Stimulated activated CD8-positive, alpha-beta memory T cell treated with anti-CD3 and anti-CD28 coated beads, Interleukin-12 subunit alpha, Interleukin-12 subunit beta, amount 100 ng/mL, for 4 hours (primary cell): ENCODE measurements around the gene FBLN7.
"Not testable (repeated sequence)": the region's sequence is repeated elsewhere in the genome, so short reads cannot be mapped to it uniquely, and the experiment has no call there.

ENCODE experiments used
- DNase-seq: peaks from one replicate; pipeline ENCODE4 v3.0.0-alpha.2; 2020; ENCODE audit warnings: low read depth

Gene FBLN7

DNA sequence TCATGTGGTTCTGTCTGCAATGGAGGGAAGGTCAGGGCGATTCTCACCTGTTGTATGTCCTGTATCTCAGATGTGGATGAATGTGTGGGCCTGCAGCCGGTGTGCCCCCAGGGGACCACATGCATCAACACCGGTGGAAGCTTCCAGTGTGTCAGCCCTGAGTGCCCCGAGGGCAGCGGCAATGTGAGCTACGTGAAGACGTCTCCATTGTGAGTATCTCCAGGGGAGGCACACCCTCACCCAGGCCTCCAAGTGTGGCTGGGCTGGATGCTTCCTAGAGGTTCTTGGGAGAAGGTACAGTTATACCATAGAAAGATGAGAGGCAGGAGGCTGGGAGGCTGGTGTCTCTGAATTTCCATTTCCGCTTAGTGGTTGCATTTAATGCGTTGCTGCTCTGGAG is 46.9 kb downstream of the FBLN7 start:
- DNase-seq, result no peak

DNA sequence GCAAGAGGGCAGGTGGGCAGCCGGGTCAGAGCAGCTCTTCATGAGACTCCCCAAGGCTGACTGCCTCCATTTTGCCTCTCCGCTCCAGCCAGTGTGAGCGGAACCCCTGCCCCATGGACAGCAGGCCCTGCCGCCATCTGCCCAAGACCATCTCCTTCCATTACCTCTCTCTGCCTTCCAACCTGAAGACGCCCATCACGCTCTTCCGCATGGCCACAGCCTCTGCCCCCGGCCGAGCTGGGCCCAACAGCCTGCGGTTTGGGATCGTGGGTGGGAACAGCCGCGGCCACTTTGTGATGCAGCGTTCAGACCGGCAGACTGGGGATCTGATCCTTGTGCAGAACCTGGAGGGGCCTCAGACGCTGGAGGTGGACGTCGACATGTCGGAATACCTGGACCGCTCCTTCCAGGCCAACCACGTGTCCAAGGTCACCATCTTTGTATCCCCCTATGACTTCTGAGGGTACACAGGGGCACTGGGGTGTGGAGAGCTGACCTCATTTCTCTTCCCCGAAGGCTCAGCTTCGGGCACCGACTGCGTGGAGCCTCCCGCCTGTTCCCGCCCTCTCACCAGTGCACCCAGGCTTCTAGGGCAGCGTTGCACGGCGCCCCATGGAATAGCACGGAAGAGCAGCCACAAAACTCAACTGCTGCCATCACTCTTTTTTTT is 49.0 kb downstream of the FBLN7 start:
- no peak for DNase-seq

DNA sequence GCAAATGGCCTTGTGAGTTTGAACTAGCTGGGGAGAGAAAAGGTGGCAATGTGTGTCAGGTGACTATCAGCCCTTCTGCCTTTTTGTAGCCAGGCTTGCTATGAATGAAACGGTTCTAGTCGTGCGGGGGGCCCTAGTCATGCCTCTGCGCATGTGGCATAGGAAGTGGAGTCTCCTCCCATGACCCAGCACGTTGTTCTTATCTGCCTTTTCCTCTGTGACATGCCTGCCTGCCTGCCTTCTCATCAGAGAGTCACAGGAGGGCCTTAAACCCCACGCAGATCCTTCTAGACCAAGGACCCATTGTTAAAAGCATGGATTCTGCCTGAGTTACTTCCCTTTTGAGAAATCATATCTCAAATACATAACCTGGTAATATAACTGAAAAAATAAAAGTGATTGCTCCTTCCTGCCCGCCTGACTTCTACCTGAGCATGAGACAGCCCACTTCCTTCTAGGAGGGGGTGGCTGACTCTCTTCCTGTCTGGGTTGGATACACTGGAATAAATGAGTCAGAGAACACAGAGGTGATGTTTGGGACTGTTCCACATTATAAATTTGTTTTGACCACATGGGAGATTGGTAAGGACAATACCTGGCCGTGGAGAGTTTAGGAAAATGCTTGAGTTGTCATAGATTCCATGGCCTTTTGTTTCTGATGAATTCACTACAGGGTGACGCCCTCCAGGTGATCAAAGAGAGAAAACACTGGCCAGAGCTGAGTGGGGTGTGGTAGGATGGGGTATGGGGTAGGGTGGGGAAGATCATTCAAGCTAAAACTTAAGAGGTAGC is 49.8 kb downstream of the FBLN7 start:
- peak; percentile 62 for DNase-seq

DNA sequence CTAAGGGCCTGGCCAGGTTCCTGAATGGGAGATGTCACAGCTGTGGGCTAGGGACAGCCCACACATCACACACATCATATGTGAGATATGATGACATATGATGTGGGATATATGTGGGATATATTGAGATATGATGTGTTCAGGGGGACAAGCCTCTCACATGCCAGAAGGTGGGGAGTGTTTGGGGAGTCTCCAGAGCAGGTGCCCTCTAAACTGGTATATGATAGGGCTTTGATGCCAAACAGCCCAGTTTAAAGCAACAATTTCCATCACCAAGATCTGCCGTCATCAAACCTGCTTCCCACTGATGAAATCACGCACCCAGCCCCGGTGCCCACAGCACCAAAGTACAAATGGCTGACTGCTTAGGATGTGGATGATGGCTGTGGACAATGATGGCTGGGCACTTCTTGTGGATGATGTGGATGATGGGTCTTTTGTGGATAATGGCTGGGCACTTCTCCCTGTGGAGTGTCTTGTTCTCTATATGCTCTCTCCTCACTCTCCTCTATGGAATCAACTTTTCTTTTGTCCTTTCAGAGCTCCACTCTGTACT is 50.9 kb downstream of the FBLN7 start:
- no peak for DNase-seq

DNA sequence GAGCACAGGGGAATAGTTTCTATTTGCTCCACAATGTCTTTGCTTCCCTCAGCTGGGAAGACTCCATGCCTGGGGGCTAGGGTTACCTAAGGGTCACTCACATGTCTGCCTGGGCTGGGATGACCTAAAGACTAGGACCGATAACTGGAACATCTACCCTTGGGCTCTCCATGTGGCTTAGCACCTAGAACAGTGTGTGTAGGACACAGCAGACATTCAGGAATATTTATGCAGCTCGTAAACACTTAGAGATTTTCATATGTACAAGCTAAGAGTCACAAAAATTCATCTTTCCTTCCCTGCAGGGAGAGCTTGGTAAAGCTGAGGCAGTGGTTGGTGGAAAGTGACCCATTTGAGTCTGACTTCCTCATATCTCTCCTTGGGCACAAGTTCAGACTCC is 55.8 kb downstream of the FBLN7 start:
- DNase-seq, result no peak

DNA sequence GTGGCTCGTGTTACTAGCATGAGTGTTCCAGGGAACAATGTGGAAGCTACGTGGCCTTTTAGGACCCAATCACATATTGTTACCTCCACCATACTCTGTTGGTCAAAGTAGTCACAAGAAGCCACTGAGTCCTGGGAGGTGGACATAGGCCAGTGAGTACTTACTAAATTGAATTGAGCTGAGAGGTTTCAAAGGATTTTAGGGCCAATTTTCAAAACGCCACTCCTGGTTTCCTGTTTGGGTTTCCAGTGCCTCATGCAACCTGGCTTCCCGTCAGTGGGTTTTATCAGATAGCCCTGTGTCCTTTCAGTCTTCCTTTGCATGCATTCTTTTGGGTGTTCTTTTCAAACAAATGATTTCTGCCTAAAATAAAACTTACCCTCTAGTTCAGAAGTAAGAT is 56.3 kb downstream of the FBLN7 start:
- DNase-seq, result no peak

DNA sequence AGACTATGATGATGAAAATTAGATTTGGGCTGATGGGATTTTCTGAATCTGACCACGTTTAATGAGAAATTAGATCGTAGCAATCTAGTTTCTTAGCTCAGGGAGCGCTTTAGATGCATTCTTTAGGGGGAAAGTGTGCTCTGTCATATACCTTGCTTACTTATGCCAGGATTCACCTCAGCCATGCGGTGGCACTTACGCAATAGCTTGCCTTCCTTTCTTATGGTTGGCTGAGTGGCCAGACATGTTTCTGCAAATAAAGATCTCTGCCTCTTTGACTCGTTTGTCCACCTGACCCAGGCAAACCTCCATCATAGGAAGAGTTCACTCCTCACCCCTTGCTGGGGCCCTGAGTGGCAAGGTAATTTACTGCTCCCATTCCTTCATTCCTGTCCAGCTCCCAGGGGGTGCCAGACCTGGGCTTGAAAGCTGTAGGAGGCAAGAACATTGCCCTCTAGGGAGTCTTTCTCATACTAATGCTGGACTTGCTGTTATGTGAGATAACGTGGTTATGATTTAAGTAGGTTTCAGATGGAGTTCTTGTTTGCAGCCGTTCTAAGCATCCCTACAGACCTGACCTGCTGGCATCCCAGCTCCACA is 57.1 kb downstream of the FBLN7 start:
- no peak for DNase-seq

DNA sequence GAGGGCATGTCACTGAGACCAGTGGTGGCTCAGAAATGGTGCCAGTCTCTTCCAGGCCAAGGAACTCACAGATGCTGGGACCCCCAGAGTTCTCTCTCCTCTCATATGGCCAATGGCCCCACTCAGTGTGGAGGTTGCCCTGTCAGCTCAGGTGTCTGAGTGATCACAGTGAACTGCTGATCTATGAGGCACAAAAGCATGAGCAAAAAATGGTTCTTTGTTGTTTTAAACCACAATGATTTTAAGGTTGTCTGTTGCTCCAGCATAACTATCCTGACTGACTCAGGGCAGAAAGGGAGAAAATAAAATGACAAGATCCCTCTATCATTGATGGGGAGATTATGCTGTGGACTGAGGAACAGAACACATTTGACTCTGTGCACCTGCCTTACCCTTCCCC is 57.8 kb downstream of the FBLN7 start:
- DNase-seq, result no peak

DNA sequence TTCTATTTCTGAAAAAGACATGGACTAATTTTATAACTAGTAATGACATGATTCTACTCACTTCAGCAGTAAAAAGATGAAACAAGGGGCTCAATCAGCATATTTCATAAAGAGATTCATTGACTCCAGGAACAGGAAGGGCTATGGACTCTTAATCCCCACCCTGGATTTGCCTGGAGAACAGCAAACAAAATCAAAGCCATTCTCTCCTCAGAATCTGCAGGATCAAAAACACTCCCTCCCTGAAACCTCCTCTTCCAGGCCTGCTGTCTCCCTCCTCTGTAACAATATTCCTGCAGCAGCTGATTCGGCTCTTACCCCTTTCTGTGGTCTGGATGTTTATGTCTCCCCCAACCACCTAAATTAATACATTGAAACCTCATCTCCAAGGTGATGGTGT is 59.7 kb downstream of the FBLN7 start:
- no peak for DNase-seq

DNA sequence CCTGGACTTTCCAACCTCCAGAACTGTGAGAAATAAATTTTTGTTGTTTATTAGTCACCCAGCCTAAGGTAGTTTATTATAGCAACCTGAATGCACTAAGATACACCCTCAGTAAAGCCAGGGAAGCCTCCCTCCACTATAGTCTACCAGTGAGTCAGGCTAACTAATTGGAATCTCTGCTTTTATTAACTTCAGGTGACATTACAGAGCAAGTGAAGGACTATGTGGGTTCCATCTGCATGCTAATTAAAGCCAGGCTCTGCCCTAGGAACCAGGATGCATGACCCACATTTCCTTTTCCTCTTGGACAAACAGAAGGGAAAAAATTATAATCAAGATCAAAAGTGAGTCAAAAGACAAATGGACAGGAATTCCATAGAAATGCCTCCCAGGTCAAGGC is 60.6 kb downstream of the FBLN7 start:
- DNase-seq, result no peak

DNA sequence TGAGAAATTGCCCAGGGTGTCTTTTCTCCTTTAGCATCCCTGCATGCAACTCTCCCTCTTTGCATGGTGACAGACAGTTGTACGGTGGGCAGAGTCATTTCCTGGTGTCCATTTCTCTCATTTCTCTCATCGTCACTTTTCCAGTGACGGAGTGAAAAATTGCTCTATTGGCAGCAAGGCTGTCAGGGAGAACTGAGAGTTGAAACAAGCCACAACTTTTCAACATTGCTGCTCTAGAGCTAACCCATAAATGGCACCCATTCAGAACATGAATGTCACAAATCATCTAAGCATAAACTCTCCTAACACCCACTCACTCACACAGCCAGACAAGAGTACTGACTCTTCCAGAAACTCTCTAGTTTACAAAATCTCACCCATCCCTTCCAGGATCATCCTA is 61.0 kb downstream of the FBLN7 start:
- no peak for DNase-seq

DNA sequence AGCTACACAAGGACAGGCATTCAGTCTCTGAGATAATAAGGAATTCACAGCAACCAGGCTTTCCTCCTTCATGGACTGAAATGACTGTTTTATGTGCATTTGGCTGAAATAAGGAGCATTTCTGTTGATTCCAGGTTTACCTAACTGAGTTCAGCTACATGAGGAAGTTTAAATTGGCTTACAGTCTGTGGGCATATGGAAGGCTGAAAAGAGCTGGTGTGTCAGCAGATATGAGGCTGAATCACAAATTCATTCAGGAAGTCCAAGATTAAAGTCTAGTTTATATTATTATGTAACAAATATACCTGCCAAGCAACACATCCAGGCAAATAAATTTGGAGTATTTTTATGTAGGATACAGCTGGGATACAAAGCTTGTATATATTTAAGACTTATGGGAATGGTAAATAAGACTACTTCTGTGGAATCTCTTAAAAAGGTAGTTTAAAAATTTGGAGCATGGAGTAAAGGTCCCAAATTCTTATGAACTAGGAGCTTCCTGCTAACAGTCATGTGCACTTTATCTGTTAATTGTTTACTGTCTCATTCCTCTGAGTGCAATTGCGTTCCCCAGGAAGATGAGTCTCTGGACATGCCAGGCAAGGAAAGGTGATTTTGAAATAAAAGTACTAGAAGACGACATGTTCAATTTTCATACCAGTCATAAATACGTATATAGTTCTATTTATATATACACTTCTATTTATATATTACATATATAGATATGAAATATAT is 63.7 kb downstream of the FBLN7 start:
- DNase-seq, result no peak

DNA sequence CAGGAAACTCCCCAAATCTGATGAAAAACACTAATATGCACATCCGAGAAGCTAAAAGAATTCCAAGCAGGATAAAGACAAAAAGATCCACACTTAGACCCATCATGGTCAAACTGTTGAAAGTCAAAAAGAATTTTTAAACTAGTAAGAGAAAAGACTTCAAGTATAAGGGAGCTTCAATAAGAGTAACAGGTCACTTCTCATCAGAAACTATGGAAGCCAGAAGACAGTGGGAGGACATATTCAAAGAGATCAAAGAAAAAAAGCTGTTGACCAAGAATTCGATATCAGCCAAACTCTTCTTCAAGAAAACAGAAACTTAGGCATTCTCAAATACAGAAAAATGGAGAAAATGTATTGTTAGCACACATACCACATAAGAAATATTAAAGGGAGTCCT is 66.2 kb downstream of the FBLN7 start:
- DNase-seq, result no peak

DNA sequence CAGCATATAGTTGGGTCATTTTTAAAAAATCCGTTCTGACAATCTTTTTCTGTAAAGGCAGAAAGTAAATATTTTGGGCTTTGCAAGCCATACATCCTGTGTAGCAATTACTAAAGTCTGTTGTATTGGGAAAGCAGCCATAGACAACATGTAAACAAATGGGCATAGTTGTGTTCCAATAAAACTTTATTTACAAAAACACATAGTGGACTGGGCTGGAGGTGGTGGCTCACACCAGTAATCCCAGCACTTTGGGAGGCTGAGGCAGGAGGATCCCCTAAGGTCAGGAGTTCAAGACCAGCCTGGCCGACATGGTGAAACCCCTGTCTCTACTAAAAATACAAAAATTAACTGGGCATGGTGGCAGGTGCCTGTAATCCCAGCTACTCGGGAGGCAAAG is 69.7 kb downstream of the FBLN7 start:
- not testable (repeated sequence) for DNase-seq

DNA sequence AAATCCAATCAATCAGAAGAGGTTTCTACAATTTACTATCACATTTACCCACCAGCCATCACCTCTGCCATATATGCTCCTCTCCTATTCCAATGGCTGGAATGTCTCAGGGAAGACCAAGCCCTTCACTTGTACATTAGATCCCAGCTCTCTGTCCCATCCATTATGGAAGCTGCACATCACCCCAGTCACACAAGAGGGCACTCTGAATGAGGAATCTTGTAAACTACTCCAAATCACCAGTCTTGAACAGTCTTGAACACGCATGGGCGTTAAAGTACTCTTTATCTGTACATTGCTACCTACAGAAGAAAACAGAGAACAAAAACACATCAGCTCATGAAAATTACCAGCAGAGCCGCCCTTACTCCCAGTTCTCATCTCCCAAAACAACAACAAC is 78.0 kb downstream of the FBLN7 start:
- DNase-seq, result no peak

DNA sequence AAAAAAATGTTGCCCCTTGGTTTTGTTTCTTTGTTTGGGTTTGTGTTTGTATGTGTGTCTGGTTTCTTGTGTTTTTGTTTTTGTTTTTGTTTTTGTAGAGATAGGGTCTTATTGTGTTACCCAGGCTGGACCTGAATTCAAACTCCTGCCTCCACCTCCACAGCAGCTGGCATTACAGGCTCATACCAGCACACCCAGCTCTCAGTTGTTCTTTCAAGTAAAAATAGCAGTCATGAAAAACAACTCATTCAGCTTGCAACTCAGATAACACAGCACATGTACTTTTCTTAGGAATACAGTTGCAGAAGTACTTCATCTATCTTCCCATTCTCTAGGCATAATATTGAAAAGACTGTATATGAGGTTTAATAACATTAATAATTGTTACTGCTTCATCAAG is 79.7 kb downstream of the FBLN7 start:
- no peak for DNase-seq

DNA sequence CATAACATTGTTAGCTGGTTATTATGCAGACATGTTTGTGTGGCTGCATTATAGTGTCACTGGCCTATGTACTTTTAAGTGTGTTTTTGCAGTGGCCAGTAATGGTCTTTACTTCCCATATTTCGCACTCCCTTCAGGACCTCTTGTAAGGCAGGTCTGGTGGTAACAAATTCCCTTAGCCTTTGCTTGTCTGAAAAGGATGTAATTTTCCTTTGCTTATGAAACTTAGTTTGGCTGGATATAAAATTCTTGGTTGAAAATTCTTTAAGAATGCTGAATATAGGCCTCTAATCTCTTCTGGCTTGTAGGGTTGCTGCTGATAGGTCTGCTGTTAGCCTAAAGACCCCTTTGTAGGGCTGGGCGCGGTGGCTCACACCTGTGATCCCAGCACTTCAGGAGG is 82.0 kb downstream of the FBLN7 start:
- no peak for DNase-seq

DNA sequence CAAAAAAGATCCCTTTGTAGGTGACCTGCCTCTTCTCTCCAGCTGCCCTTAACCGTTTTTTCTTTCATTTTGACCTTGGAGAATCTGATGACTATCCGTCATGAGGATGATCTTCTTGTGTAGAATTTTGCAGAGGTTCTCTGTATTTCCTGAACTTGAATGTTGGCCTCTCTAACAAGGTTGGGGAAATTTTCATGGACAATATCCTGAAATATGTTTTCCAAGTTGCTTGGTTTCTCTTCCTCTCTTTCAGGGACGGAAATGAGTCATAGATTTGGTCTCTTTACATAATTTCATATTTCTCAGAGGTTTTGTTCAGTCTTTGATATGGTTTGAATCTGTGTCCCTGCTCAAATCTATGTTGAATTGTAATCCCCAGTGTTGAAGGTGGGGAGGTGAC is 82.6 kb downstream of the FBLN7 start:
- DNase-seq, result no peak

DNA sequence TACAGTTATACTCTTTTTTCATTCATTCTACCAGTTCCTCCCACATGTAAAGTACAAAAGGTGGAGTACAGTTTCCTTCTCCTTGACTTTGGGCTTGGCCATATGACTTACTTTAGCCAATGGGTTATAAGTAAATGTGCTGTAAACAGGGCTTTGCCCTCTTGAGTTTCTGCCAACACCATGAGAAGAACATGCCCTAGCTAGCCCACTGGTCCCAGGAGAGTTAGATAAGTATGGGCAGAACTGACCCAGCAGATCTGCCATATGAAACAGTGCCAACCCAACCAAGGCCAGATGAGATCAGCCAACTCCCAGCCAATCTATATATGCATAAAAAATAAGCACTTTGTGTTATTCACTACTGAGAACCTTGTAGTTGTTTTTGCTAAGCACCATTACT is 91.2 kb downstream of the FBLN7 start:
- no peak for DNase-seq

DNA sequence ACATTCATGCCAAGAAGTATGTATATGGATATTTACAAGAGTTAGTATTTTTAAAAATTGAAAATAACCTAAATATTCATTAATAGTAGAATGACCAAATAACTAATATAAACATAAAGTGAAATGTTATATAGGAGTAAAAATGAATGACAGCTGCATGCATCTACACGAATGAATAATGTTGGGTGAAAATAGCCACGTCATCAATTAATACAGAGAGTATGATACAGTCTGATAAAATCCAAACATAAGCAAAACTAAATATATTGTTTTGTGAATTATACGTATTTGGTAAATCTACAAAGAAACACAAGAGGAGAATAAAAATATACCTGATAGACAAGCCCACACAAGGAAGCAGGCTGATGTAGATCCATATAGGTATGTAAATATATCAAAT is 92.2 kb downstream of the FBLN7 start:
- DNase-seq, result no peak
